ENCODE results near the gene POLR2M. TPM values are rescaled to one million over a fixed set of nuclear protein-coding genes. Genes with fewer than 3 reads are reported as not detected.

The POLR2M gene
- total and polyA plus RNA-seq, 10 of the 15 experiments (the other 5 are each of a cell fraction or from before 2014, with no cell fraction given) = 5.8 to 364 (median 23.7) TPM

GRCh38 chr15:57675481-57676181, 30.9 kb upstream of the POLR2M start:
- Histone ChIP-seq H3K9me3 (replicated peaks; ENCODE audit: control insufficient read depth, insufficient read depth, low read length) (no peaks in the 10 kb centered on the region), H4K20me1 (ENCODE audit: control insufficient read depth, insufficient read depth) (no peaks in the 10 kb centered on the region), H3K27ac (ENCODE audit: control insufficient read depth, insufficient read depth) (no peak overlapping the region), H3K4me1 (ENCODE audit: control insufficient read depth, insufficient read depth, low read length) (no peaks in the 10 kb centered on the region), H3K27me3 (replicated peaks in 1 of 2; ENCODE audit: control insufficient read depth in 2 of 2, insufficient read depth in 2 of 2, low read length in 1 of 2) (no peaks in the 10 kb centered on the region; a peak in 2 of 4 replicates), H3K36me3 (ENCODE audit: control insufficient read depth in 2 of 2, insufficient read depth in 2 of 2, low read length in 1 of 2) (no peaks in the 10 kb centered on the region), H3K4me3 (no peak overlapping the region), H3K4me2 (ENCODE audit: control insufficient read depth, insufficient read depth) (no peak overlapping the region), H2AFZ (ENCODE audit: control insufficient read depth, low read depth, low read length) (no peak overlapping the region), H3K79me2 (ENCODE audit: control insufficient read depth, insufficient read depth, low read length) (no peaks in the 10 kb centered on the region), H3K9ac (ENCODE audit: control insufficient read depth, insufficient read depth, low read length) (no peak overlapping the region)
- WGBS (ENCODE audit: insufficient coverage, insufficient replicate concordance, low lambda C conversion rate, missing lambda C conversion rate) = 47% methylated on average over 9 of the region's 9 CpGs
- ChIA-PET RAD21 (ENCODE audit: unreplicated experiment) (no interaction called here), SMC1A (ENCODE audit: uncharacterized antibody, unreplicated experiment) (no interaction called here), POLR2A (no interaction called here), CTCF (no interaction called here)
- DNase-seq (ENCODE audit: low read depth, low spot score) (no peak), FAIRE-seq (peak; percentile 38), ATAC-seq (no peak)
- no TSS peak for BruUV-seq (replicated peaks)
- in situ Hi-C loops (cut with MboI) (no loop called here), intact Hi-C loops (cut with micrococcal nuclease; ENCODE audit: unreplicated experiment) (no loop called here)
- TF ChIP-seq NRF1 (conservative IDR thresholded peaks at IDR 0.05; ENCODE audit: low read depth, low read length) (no peak), TCF3 (IDR thresholded peaks at IDR 0.05; ENCODE audit: borderline replicate concordance, insufficient read depth, low read depth, low read length) (no peak), GABPA (IDR thresholded peaks at IDR 0.05; ENCODE audit: low read depth) (no peak), NFYB (IDR thresholded peaks at IDR 0.05; ENCODE audit: insufficient read depth, low read depth, low read length) (no peak), FOXK2 (IDR thresholded peaks at IDR 0.05) (no peak), ESRRA (IDR thresholded peaks at IDR 0.05; ENCODE audit: low read length) (no peak), ASH2L (IDR thresholded peaks at IDR 0.05; ENCODE audit: borderline replicate concordance, low read depth) (no peak), ZNF384 (IDR thresholded peaks at IDR 0.05; ENCODE audit: borderline replicate concordance, low read depth, low read length) (no peak)
